ENCODE results near the gene SOX13. TPM values are rescaled to one million over a fixed set of nuclear protein-coding genes. Genes with fewer than 3 reads are reported as not detected.

SOX13 gene
- total RNA-seq, 1 experiment from 2014 or later: 21.8 TPM

DNA sequence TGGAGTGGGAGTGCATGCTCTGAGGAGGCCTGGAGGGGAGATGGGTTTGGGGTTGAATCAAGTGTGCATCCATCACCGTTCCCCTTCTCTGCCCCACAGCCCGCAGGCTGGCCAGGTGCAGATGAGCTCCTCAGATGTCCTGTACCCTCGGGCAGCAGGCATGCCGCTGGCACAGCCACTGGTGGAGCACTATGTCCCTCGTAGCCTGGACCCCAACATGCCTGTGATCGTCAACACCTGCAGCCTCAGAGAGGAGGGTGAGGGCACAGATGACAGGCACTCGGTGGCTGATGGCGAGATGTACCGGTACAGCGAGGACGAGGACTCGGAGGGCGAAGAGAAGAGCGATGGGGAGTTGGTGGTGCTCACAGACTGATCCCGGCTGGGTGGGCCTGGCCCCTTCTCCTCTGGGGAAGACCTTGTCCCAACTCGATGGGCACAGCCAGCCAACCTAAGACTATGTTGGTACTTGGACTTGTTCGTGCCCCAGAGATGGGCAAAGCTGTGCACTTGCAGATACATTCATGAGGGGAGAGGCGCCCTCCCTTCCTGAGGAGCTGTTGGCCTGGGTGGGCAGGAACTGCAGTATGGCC is 52.9 kb downstream of the SOX13 start:
- peaks cover 30% of the 10 kb centered on the region for H3K4me1 Mint-ChIP-seq (ENCODE audit: low read depth, unreplicated experiment)
- no TSS peak for BruUV-seq (replicated peaks)
- no peak for DNase-seq
- CTCF ChIA-PET: interaction anchor here (0.6 kb wide), 1 partner anchor 205 kb away, joined by 11 read pairs; no protein-coding TSS in a partner anchor
- H3K27me3 Mint-ChIP-seq (ENCODE audit: unreplicated experiment): no peaks in the 10 kb centered on the region
- H3K27ac Mint-ChIP-seq (ENCODE audit: unreplicated experiment): no peak overlapping the region
- TF ChIP-seq, protein P1, sequence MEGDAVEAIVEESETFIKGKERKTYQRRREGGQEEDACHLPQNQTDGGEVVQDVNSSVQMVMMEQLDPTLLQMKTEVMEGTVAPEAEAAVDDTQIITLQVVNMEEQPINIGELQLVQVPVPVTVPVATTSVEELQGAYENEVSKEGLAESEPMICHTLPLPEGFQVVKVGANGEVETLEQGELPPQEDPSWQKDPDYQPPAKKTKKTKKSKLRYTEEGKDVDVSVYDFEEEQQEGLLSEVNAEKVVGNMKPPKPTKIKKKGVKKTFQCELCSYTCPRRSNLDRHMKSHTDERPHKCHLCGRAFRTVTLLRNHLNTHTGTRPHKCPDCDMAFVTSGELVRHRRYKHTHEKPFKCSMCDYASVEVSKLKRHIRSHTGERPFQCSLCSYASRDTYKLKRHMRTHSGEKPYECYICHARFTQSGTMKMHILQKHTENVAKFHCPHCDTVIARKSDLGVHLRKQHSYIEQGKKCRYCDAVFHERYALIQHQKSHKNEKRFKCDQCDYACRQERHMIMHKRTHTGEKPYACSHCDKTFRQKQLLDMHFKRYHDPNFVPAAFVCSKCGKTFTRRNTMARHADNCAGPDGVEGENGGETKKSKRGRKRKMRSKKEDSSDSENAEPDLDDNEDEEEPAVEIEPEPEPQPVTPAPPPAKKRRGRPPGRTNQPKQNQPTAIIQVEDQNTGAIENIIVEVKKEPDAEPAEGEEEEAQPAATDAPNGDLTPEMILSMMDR (IDR thresholded peaks at IDR 0.05; ENCODE audit: unreplicated experiment): no peak
- peaks cover 19% of the 10 kb centered on the region for H3K36me3 Mint-ChIP-seq (ENCODE audit: insufficient read depth, unreplicated experiment)
- intact Hi-C loops (cut with micrococcal nuclease; ENCODE audit: unreplicated experiment): no loop called here
- no peaks in the 10 kb centered on the region for H3K9me3 Mint-ChIP-seq (ENCODE audit: low read depth, unreplicated experiment)
- H3K4me3 Mint-ChIP-seq (ENCODE audit: low read depth, unreplicated experiment): no peak overlapping the region

GRCh38 chr1:204126386-204126785 is 53.5 kb downstream of the SOX13 start:
- H3K27ac Mint-ChIP-seq (ENCODE audit: unreplicated experiment): no peak overlapping the region
- no peaks in the 10 kb centered on the region for H3K9me3 Mint-ChIP-seq (ENCODE audit: low read depth, unreplicated experiment)
- no peak for DNase-seq
- H3K36me3 Mint-ChIP-seq (ENCODE audit: insufficient read depth, unreplicated experiment): peaks cover 22% of the 10 kb centered on the region
- CTCF ChIA-PET: interaction anchor here (0.6 to 5.1 kb wide), 3 partner anchors 107 to 255 kb away, joined by 5 to 113 read pairs (median 11); no protein-coding TSS in a partner anchor
- intact Hi-C loops (cut with micrococcal nuclease; ENCODE audit: unreplicated experiment): no loop called here
- no TSS peak for BruUV-seq (replicated peaks)
- no peaks in the 10 kb centered on the region for H3K27me3 Mint-ChIP-seq (ENCODE audit: unreplicated experiment)
- TF ChIP-seq, protein P1 (IDR thresholded peaks at IDR 0.05; ENCODE audit: unreplicated experiment): no peak
- peaks cover 35% of the 10 kb centered on the region for H3K4me1 Mint-ChIP-seq (ENCODE audit: low read depth, unreplicated experiment)
- H3K4me3 Mint-ChIP-seq (ENCODE audit: low read depth, unreplicated experiment): no peak overlapping the region

DNA sequence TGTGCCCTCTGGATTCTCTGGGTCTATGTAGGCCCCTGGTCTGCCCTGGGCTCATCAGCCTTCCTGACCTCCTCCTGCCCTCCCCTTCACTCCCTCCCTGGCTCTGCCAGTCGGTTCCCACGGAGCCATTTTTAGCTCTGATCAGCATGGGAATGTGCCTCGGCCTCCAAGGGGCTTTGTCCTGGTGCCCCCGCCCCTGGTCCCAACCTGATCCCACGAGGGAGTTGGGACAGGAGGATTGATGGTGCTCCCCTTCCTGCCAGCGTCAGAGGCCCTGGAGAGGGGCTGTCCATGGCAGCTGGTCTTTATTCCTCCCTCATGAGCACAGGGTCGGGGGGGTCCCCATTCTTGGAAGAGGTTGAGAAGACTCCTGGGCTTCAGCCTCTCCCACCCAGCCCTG is 54.0 kb downstream of the SOX13 start:
- H3K9me3 Mint-ChIP-seq (ENCODE audit: low read depth, unreplicated experiment): no peaks in the 10 kb centered on the region
- TF ChIP-seq, protein P1 (IDR thresholded peaks at IDR 0.05; ENCODE audit: unreplicated experiment): no peak
- H3K4me1 Mint-ChIP-seq (ENCODE audit: low read depth, unreplicated experiment): peaks cover 40% of the 10 kb centered on the region
- no peaks in the 10 kb centered on the region for H3K27me3 Mint-ChIP-seq (ENCODE audit: unreplicated experiment)
- CTCF ChIA-PET: interaction anchor here (0.6 to 5.1 kb wide), 5 partner anchors 23 to 256 kb away, joined by 4 to 113 read pairs (median 5); partner anchors contain the start of gene SOX13
- intact Hi-C loops (cut with micrococcal nuclease; ENCODE audit: unreplicated experiment): loop anchor here (1.0 kb wide), 3 partner anchors 53 to 266 kb away; partner anchors contain the start of gene SNRPE
- no peak overlapping the region for H3K4me3 Mint-ChIP-seq (ENCODE audit: low read depth, unreplicated experiment)
- DNase-seq: no peak
- BruUV-seq (replicated peaks): no TSS peak
- H3K27ac Mint-ChIP-seq (ENCODE audit: unreplicated experiment): no peak overlapping the region
- peaks cover 22% of the 10 kb centered on the region for H3K36me3 Mint-ChIP-seq (ENCODE audit: insufficient read depth, unreplicated experiment)

DNA sequence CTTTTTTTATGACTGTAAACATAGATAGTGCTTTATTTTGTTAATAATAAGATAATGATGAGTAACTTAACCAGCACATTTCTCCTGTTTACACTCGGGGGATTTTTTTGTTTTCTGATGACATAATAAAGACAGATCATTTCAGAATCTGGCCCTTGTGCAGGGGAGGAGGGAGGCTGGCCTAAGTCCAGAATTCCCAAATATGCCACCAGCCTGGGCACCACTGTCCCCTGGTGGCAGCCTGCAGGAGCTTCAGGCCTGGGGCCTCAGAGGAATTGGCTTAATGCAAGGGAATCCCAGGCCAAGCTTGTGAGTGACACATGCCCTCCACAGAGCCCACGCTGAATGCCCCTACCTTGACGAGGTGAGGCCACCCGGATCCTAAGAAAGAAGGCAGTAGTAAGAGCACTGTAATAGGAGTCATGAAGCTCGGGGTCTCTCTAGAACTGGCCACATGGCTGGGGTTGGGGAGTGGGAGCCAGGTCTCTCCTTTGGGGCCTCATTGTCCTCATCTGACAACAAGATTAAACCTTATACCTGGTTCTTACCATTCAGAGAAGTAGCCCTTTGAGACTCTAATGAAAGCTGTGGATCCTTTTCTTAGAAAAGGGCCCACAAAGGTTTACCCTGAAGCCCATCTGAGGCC is 54.8 kb downstream of the SOX13 start:
- H3K27ac Mint-ChIP-seq (ENCODE audit: unreplicated experiment): no peak overlapping the region
- intact Hi-C loops (cut with micrococcal nuclease; ENCODE audit: unreplicated experiment): loop anchor here (1.0 kb wide), 3 partner anchors 53 to 266 kb away; partner anchors contain the start of gene SNRPE

More for the DNA sequence above, 54.8 kb downstream of the SOX13 start:
- Mint-ChIP-seq H3K4me1 (ENCODE audit: low read depth, unreplicated experiment) (peaks cover 40% of the 10 kb centered on the region), H3K27me3 (ENCODE audit: unreplicated experiment) (no peaks in the 10 kb centered on the region), H3K36me3 (ENCODE audit: insufficient read depth, unreplicated experiment) (peaks cover 22% of the 10 kb centered on the region), H3K9me3 (ENCODE audit: low read depth, unreplicated experiment) (no peaks in the 10 kb centered on the region), H3K4me3 (ENCODE audit: low read depth, unreplicated experiment) (no peak overlapping the region)
- peak; percentile 83 for DNase-seq
- no TSS peak for BruUV-seq (replicated peaks)
- TF ChIP-seq, protein P1 (IDR thresholded peaks at IDR 0.05; ENCODE audit: unreplicated experiment): peak; percentile 97
- CTCF ChIA-PET: interaction anchor here (0.6 to 5.1 kb wide), 10 partner anchors 13 to 267 kb away, joined by 3 to 113 read pairs (median 4); partner anchors contain the start of genes SNRPE and SOX13

Measured in Calu3 (cell line).